AG08395 (cell line): Measurements from ENCODE around the gene NPM3.

Source experiments
- DNase-seq: peaks from one replicate; pipeline ENCODE4 v3.0.0; 2012; ENCODE audit warnings: mixed read lengths, low spot score

The NPM3 gene

DNA sequence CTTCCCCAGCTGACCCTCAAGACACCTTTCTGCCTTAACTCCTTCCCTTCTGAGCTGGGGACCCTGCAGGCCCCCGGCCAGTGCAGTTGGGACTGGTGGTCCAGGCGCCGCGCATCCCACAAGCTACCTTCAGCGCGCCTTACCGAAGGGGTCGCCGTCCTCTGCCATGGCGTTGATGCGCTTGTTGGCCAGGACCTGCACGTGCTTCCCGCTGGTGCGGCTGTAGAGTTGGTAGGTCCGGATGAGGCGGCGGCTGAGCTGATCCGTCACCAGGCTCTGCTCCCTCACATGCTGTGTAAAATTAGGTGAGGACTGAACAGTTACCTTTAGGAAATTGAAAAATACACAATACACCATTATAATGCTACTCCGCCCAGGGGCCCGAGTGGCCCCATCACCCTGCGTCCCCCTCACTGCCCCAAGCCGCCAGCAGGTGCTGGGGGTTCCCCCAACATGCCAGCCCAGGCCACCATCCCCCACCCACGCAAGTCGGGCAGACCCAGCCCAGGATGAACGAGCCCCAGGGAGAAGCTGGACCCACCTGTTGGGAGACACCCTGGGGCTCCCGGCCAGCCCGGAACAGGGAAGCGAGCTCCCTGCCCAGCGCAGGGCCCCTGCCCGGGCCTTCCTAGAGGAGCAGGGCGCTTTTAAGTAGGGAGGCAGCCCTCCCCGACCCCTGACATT is 8.5 kb downstream of the NPM3 start:
- no peak for DNase-seq

- no peak for DNase-seq
These were observed 9.2 kb downstream of the NPM3 start for GRCh38 chr10:101773923-101774588.

DNA sequence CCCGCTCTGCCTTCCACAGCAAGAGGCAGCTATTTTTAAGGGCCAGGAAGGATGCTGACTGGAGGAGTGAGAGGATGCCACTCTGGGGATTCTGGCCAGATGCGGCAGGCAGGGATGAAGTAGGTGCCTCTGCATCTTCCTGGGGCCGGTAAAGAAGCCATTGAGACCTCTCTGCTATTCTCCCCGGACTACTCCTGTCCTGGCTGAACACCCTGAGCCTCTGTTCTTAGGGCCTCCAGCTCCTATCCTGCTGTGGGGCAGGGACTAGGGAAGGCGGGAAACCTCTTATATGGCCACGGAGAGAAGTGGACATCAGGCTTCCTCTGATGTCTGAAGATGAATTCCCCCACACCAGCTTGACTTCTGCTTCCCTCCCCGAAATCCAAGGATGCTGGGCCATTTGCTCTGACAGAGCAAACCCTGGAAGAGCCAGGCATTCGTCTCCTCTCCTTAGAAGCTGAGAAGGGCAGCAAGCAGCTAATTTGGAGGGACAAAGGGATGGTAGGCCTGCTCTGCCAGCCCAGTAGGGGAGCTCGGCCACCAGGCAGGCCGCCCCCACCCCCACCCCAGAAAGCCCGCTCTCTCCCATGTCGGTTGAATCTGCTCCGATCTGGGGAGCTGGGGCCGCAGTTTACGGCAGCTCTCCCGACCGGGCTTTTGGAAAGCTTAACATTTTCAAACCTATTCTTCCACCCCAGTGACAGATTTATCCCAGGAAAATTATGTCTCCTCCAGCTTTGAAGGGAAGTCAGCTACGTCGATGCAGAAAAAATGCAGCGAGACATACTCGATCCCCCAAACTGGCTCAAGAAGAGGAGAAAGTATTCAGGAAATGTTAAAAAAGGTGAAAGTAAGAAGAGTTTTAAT is 10.1 kb downstream of the NPM3 start:
- DNase-seq, result no peak

DNA sequence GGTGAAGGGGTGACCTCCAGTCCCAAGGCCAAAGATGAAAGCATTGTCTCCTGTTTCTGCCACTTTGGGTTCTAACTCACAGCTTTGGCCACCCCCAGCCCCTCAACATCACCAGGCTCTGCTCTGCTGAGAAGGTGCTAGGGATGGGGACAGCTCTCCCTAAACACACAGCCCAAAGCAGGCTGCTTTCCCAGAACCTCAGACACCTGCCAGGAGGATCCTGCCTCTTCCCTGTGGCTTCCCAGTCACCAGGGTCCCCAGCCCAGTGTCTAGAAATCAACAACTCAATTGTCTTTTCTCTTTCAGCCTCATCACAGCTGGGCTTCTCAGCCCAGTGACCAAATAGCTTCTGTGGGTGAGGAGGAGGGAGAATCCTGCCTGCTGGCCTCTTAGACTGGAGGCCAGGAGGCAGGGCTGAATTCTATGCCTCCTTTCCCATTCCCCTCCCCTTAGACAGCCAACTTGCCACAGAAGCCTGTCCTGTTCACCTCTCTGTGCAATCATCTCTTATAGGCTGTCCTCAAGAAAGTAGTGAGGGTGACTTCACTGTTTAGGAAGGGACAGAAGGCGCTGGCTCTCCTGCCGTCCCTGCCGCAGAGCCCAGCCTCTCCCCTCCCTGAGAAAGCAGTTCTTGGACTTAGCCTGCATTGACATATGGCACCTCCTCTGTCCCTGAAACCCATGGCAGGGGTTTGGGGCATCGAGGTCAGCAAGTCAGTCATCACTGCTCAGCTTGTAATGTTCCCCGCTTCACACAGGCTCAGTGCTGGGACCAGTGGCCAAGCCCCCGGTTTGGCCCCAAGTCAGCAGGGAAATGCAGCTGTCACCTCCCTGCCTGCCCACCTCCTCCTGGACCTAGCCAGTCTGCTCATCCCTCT is 11.0 kb downstream of the NPM3 start:
- DNase-seq, result no peak

DNA sequence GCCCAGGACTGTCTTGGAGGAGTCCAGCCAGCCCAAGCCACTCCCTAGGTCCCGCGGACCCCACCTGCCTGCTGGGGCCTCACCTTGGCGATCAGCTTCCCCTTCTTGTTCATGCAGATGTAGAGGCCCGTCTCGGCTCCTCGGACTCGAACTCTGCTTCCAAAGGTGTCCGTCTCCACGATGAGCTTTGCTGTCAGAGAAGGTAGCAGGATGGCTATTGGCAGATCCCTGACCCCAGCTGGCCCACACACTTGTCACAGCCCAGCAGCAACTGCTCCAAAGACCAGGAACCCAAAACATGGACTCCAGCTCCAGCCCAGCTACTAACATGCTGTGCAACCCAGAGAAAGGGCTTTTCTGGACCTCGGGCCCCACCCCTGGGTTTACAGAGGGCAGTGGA is 11.9 kb downstream of the NPM3 start:
- DNase-seq, result no peak

DNA sequence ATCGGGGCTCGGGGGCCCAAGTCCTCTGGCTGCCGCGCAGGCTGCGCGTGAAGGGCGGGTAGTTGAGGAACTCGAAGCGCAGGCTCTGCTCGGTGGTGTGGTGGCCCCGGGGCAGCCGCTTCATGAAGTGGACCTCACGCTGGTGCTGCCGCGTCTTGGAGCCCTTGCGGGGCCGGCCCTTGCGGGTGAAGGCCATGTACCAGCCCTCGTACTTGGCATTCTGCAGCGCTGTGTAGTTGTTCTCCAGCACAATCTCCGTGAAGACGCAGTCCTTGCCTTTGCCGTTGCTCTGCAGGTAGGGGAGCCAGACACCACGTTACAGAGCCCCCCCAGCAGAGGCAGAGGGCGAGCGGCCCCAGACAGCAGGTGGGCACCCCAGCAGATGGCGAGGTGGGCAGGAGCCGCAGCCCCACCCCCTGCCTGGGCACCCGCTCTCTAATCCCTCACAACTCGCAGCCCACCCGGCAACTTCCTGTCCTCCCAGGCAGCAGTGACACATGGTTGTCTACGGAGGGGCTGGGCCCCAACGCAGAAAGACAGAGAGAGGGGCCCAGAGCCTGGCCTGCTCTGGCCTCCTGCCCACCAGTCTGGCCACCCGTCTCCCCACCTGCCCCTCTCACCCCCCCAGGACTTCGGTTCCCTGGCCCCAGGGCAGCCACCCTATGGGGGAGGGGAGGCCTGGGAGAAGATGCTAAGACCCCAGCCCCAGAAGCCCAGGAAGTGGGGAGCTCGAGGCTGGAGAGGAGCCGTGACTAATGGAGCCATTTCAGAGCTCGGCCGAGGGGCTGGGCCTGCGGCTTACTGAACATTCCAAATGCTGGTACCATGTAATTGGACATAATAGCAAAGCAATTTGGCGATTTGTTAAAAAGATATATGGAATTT is 12.7 kb downstream of the NPM3 start:
- no peak for DNase-seq

GRCh38 chr10:101769541-101770180 is 13.6 kb downstream of the NPM3 start:
- DNase-seq, result no peak

DNA sequence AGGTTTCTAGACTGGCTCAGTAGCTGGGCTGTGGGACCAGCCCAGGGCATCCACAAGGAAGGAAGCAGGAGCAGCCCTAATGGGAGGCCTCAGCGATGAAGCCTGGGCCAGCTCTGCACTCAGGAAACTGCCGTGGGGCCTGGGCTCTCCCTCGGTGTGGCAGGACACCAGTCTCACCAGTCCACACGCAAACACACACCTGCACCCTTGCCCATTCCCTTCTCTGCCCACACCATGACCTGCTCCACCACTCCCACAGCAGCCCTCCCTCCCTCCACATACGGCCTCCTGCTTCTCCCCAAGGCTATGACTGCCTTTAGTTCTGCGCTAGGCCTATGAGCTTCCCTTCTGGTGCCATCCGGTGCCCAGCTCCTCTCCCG is 14.5 kb downstream of the NPM3 start:
- no peak for DNase-seq

GRCh38 chr10:101767966-101768790 is 15.1 kb downstream of the NPM3 start:
- no peak for DNase-seq

DNA sequence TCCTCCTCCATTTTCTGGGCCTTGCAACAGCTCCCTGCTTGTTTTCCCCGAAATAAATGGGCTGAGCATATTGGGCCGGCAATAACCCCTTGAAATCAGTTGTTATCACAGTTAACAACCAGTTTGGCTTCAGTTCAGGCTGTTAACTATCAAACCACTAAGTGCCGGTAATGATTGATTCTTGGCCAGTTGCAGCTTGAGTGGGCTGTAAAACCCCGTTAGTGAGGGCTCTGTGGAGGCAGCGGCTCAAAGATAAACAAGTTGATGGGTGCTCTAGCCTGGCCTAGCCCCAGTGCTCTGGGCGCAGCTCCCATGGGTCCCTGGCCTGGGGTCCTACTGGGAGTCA is 15.7 kb downstream of the NPM3 start:
- DNase-seq, result no peak

GRCh38 chr10:101766753-101767599 is 16.3 kb downstream of the NPM3 start:
- DNase-seq, result no peak

DNA sequence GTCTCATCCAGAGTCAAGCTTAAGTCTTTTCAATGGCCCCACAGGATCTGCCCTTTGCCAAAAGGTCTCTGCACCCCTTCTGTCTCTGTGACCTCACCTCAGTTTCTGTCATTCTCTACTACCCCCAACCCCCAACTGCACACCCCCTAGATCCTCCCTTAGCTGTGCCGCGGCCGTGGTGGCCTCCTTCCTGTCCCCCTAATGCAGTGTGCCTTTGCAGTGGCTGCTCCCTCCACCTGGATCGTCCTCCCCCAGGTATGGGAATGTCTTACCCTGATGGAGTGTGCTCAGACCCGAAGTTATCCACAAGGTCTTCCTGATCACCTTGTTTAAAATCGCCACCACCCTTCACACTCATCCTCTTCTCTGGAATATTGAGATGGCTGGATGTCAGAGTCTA is 16.9 kb downstream of the NPM3 start:
- DNase-seq, result no peak

- no peak for DNase-seq
These were observed 20.0 kb downstream of the NPM3 start for GRCh38 chr10:101763141-101763846.

DNA sequence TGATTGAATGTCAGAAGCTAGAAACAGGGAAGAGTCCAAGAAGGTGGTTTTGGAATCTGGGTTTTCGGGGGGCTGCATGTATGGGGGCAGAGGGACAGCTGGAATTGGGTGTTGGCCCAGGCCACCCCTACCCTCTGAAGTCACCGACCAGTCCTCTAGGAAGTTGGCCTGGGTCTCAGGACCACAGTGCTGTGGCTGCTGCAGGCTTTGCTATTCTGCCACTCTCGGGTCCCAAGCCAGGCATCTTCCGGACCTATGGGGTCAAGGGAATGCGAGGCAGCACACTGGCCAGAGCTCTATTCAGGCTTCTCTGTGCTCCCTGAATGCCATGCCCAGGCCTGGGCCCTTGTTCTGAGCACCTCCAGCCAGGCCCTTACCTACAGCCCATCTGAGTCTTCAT is 20.5 kb downstream of the NPM3 start:
- DNase-seq, result no peak

DNA sequence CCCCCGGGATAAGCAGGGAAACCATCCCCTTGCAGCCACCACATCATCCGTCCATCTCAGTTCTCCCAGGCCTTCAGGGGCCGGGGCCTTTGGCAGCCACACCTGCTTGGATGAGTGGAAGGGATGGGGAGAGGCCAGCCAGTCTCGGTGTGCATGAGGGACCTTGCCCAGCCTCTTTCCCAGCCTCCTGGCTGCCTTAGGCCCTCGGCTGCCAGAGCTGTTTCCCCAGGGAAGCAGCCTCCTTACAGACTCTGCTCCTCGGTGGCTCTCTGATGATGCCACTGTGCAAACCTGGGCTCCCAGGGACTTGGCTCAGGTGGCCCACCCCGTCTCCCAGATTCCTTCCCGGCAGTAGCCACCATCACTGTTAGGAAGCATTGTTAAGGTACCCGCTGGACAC is 22.0 kb downstream of the NPM3 start:
- no peak for DNase-seq

DNA sequence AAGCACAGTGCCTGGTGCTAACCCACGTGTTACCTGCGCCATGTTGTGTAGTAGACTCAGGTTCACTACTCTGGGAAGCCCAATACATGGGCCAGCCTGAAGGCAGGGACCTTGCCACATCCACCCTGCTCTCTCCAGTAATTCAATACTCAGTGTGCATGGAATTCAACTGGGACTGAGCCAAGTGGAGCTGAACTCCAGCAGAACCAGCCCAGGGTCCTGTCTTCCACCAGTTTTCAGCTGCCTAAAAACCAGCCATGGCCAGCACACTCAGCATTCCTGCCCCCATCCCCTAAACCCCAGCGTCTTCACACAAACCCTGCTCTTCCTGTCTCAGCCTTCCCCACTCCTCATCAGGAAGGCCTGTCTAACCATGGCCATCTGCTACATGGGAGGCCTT is 22.7 kb downstream of the NPM3 start:
- no peak for DNase-seq

- DNase-seq, result no peak
These were observed 23.7 kb downstream of the NPM3 start for GRCh38 chr10:101759309-101760247.
